Naive B cell (primary cell): ENCODE measurements around the gene RAD9A. TPM values are rescaled to one million over a fixed set of nuclear protein-coding genes. Genes with fewer than 3 reads are reported as not detected.

Experiments
- ATAC-seq, 2 donors: fragments of 150-1000 bp; cut with Tn5 transposase; 2 replicates each; pipeline ENCODE4 v1.10.0; 2021; ENCODE audit warnings: low read depth in 2 of 2, mild to moderate bottlenecking in 2 of 2, moderate library complexity in 2 of 2
- DNase-seq: peaks from one replicate; pipeline ENCODE4 v3.0.0; 2022
- H3K27ac Mint-ChIP-seq, 6 donors: one replicate each; pipeline ENCODE4 v1.8.0; 2020 to 2022; ENCODE audit warnings: mild to moderate bottlenecking in 6 of 6, mixed read lengths in 6 of 6, moderate library complexity in 5 of 6, inconsistent platforms in 2 of 6
- H3K27me3 Mint-ChIP-seq, 3 donors: one replicate each; pipeline ENCODE4 v1.8.0; 2021 to 2022; ENCODE audit warnings: mixed read lengths in 3 of 3, mild to moderate bottlenecking in 1 of 3
- H3K36me3 Mint-ChIP-seq, 2 donors: one replicate each; pipeline ENCODE4 v1.8.0; 2020 to 2022; ENCODE audit warnings: mixed read lengths in 2 of 2, inconsistent platforms in 1 of 2, mild to moderate bottlenecking in 1 of 2
- H3K4me1 Mint-ChIP-seq, 3 donors: one replicate each; pipeline ENCODE4 v1.8.0; 2020 to 2022; ENCODE audit warnings: mixed read lengths in 3 of 3, inconsistent platforms in 1 of 3, mild to moderate bottlenecking in 1 of 3, moderate library complexity in 1 of 3
- H3K4me3 Mint-ChIP-seq, 8 donors: one replicate each; pipeline ENCODE4 v1.8.0; 2020 to 2022; ENCODE audit warnings: mild to moderate bottlenecking in 8 of 8, mixed read lengths in 8 of 8, moderate library complexity in 8 of 8, inconsistent platforms in 2 of 8
- H3K9me3 Mint-ChIP-seq, 7 donors: one replicate each; pipeline ENCODE4 v1.8.0; 2020 to 2022; ENCODE audit warnings: mixed read lengths in 7 of 7, mild to moderate bottlenecking in 5 of 7, inconsistent platforms in 2 of 7, moderate library complexity in 1 of 7
- polyA plus RNA-seq, 6 donors: library from polyadenylated mRNA; unstranded; fragments of 300-500 nt; fragmentation: Illumina TruSeq; gene quantifications; one replicate each; pipeline ENCODE4 v1.2.3, GENCODE V29; 2021; ENCODE audit warnings: low read depth in 6 of 6

Gene RAD9A
- polyA plus RNA-seq, 6 donors from 2014 or later: 6.7 to 17.5 (median 11.0) TPM

- DNase-seq (no peak), ATAC-seq (no peak)
- H3K9me3 Mint-ChIP-seq: no peaks in the 10 kb centered on the region
- H3K27me3 Mint-ChIP-seq: no peaks in the 10 kb centered on the region
- peak overlapping the region; percentile 28 to 98 (median 95) for H3K27ac Mint-ChIP-seq
- peaks cover 54 to 88% (median 82%) of the 10 kb centered on the region in 3 donors for H3K4me1 Mint-ChIP-seq
- no peaks in the 10 kb centered on the region for H3K36me3 Mint-ChIP-seq
- H3K4me3 Mint-ChIP-seq: peak overlapping the region; percentile 68 to 91 (median 84)
These were observed 53.7 kb downstream of the RAD9A start for GRCh38 chr11:67445515-67445914.

Other genes starting within 250 kb of the RAD9A start
- gene GRK2, start 125.5 kb upstream of the RAD9A start, polyA plus RNA-seq: 10 to 100 TPM; 17.9 to 63.4 (median 31.7) TPM
- 10 to 100 TPM in 2 of 6 donors, 1 to 10 TPM in 4; 3.5 to 18.4 (median 8.4) TPM for gene ANKRD13D, start 102.7 kb upstream of the RAD9A start, polyA plus RNA-seq
- gene SSH3, start 88.5 kb upstream of the RAD9A start, polyA plus RNA-seq: under 1 TPM in 1 of 6 donors, not detected in 5; 0.18 TPM
- 100 to 1,000 TPM; 340 to 535 (median 458) TPM for gene POLD4, start 38.4 kb upstream of the RAD9A start, polyA plus RNA-seq
- 10 to 100 TPM in 1 of 6 donors, 1 to 10 TPM in 5; 5.3 to 10.4 (median 7.7) TPM for gene CLCF1, start 18.4 kb upstream of the RAD9A start, polyA plus RNA-seq
- 100 to 1,000 TPM; 492 to 795 (median 530) TPM for gene PPP1CA, start 9.9 kb downstream of the RAD9A start, polyA plus RNA-seq
- gene TBC1D10C, start 12.1 kb downstream of the RAD9A start, polyA plus RNA-seq: 100 to 1,000 TPM; 190 to 304 (median 239) TPM
- 1 to 10 TPM in 5 of 6 donors, under 1 TPM in 1; 0.80 to 2.9 (median 1.7) TPM for gene CARNS1, start 23.7 kb downstream of the RAD9A start, polyA plus RNA-seq
- gene RPS6KB2, start 36.5 kb downstream of the RAD9A start, polyA plus RNA-seq: 10 to 100 TPM; 37.9 to 54.7 (median 50.0) TPM
- gene PTPRCAP, start 45.7 kb downstream of the RAD9A start, polyA plus RNA-seq: 1,000 to 10,000 TPM in 3 of 6 donors, 100 to 1,000 TPM in 3; 953 to 1,146 (median 1,009) TPM
- 1 to 10 TPM; 6.5 to 9.9 (median 8.7) TPM for gene CORO1B, start 51.5 kb downstream of the RAD9A start, polyA plus RNA-seq
- 1 to 10 TPM in 5 of 6 donors, not detected in 1; 1.1 to 2.5 (median 1.7) TPM for gene GPR152, start 60.7 kb downstream of the RAD9A start, polyA plus RNA-seq
- gene CABP4, start 63.4 kb downstream of the RAD9A start, polyA plus RNA-seq: 1 to 10 TPM in 5 of 6 donors, not detected in 1; 1.5 to 6.8 (median 2.1) TPM
- gene TMEM134, start 77.3 kb downstream of the RAD9A start, polyA plus RNA-seq: 100 to 1,000 TPM; 183 to 250 (median 221) TPM
- 100 to 1,000 TPM in 4 of 6 donors, 10 to 100 TPM in 2; 86.8 to 149 (median 120) TPM for gene AIP, start 91.0 kb downstream of the RAD9A start, polyA plus RNA-seq
- gene PITPNM1, start 113.4 kb downstream of the RAD9A start, polyA plus RNA-seq: 10 to 100 TPM; 10.9 to 34.9 (median 14.5) TPM
- gene CDK2AP2, start 116.2 kb downstream of the RAD9A start, polyA plus RNA-seq: 100 to 1,000 TPM in 5 of 6 donors, 10 to 100 TPM in 1; 87.4 to 161 (median 111) TPM
- gene CABP2, start 131.5 kb downstream of the RAD9A start, polyA plus RNA-seq: not detected
- 100 to 1,000 TPM; 225 to 406 (median 317) TPM for gene GSTP1, start 191.8 kb downstream of the RAD9A start, polyA plus RNA-seq
- 100 to 1,000 TPM; 110 to 165 (median 124) TPM for gene NDUFV1, start 214.9 kb downstream of the RAD9A start, polyA plus RNA-seq
- gene NUDT8, start 238.0 kb downstream of the RAD9A start, polyA plus RNA-seq: 10 to 100 TPM in 3 of 6 donors, 1 to 10 TPM in 3; 2.9 to 15.3 (median 10.0) TPM
- gene TBX10, start 247.8 kb downstream of the RAD9A start, polyA plus RNA-seq: not detected